NOMO-1 treated with DMSO at 0.1 percent for 48 hours (cell line): Measurements from ENCODE around the gene NUCB2.

Experiments used
- DNase-seq: peaks from one replicate; lab custom pipeline; 2025; ENCODE audit not compliant: unreplicated experiment; lab: John Stamatoyannopoulos, UW

NUCB2 gene

GRCh38 chr11:17379383-17380180, 103.0 kb downstream of the NUCB2 start:
- DNase-seq = no peak

DNA sequence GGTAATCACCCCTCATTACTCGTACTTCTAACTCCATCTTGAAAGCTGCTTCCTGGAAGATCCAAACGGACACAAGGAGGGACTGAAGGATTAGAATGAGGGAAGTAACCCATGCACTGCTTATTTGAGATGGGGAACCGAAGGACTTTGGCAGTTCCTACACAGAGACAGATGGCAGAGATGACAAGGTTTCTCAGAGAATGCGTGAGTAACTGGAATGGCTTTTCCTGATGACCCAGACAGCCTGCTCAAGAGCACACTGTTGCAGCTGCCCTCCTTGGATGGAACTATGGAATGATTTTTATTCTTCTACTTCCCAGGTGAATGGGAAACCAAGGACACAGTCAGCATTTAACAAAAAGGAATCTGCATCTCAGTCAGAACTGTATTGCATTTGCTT, 104.6 kb downstream of the NUCB2 start:
- no peak for DNase-seq
